Fibroblast of skin of left biceps (primary cell): ENCODE data around the gene DBET.
"Not testable (repeated sequence)": the region's sequence is repeated elsewhere in the genome, so short reads cannot be mapped to it uniquely, and the experiment has no call there.

ENCODE experiments used
- DNase-seq, 2 experiments: peaks; one replicate each; pipeline ENCODE4 v3.0.0-alpha.2; 2013; ENCODE audit warnings: low read depth in 2 of 2

DBET gene

DNA sequence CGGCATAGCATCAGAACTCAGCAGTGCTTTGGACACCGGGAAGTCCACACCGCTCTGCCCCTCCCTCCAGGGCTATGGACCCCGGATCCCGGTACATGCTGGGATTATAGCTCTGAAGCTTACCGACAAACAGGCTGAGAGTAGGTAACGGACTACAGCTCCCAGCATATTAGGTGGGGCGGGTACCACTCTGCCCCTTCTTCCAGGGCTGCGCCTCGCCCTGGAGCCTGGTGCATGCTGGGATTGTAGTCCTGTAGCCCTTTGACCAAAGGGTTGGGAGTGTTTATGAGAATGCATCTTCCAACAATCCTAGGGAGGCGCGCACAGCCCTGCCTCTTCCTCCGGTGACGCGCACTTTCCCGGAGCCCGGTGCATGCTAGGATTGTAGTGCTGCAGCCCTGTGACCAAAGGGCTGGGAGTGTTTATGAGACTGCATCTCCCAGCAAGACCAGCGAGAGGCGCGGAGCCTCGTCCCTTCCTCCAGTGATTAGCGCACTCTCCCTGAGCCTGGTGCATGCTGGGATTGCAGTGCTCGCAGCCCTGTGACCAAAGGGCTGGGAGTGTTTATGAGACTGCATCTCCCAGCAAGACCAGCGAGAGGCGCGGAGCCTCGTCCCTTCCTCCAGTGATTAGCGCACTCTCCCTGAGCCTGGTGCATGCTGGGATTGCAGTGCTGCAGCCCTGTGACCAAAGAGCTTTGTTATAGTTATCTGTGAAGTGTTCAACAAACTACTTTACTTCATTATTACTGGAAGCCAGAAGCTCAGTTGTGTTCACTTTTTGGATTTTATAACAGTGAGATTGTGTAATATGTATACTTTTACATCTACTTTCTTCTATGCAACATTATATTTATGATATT lies 14.7 kb upstream of the DBET start:
- DNase-seq = not testable (repeated sequence)

- DNase-seq = not testable (repeated sequence)
Observed at GRCh38 chr4:190058997-190059396, 5.3 kb upstream of the DBET start.

DNA sequence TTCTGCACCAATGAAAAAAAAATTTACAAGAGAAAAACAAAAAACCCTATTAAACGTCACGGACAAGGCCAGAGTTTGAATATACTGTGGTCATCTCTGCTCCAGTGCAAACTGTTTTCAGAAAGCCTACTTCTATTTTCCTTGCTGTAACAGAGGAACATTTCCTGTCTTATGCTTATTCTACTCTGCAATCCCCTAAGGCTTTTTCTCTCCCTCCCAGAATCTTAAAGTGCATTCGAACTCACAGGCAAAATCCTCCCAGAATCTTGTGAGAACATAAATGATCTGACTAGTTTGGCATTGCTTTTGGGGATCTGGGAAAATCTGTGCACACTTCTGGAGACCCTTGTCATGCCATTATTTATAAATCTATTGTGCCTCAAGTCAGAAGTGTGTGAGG lies 503 bp downstream of the DBET start:
- not testable (repeated sequence) for DNase-seq

GRCh38 chr4:190068351-190068750 lies 4.0 kb downstream of the DBET start:
- not testable (repeated sequence) for DNase-seq

DNA sequence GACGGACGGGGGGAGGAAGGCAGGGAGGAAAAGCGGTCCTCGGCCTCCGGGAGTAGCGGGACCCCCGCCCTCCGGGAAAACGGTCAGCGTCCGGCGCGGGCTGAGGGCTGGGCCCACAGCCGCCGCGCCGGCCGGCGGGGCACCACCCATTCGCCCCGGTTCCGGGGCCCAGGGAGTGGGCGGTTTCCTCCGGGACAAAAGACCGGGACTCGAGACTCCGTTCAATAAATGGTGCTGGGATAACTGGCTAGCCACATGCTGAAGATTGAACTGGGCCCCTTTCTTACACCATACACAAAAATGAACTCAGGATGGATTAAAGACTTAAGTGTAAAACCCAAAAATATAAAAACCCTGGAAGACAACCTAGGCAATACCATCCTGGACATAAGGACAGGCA lies 28.8 kb downstream of the DBET start:
- not testable (repeated sequence) for DNase-seq

DNA sequence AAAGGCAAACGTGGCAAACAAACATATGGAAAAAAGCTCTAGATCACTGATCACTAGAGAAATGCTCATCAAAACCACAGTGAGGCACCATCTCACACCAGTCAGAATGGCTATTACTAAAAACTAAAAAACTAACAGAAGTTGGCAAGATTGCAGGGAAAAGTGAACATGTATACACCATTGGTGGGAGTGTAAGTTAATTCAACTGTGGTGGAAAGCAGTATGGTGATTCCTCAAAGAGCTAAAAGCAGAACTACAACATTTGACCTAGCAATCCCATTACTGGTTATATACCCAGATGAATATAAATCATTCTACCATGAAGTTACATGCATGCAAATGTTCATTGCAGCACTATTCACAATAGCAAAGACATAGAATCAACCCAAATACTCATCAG lies 29.7 kb downstream of the DBET start:
- not testable (repeated sequence) for DNase-seq

DNA sequence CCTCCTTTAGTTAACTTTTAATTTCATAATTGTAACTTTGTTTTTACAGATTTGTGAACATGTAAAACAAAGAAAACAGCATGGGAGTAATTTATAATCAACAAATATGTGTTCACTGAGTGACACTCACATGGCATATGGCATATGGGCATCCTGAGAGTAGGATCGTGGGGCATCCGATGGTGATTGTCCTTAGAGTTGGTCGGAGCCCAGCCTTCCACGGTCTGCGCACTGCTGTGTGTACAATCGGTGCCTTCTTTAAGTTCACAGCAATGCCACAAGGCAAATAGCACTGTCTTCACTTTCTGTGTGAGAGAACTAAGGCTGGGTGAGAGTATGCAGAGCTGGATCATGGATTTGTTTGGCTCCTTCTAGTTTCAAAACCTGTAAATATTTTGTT lies 31.0 kb downstream of the DBET start:
- DNase-seq = not testable (repeated sequence)

- not testable (repeated sequence) for DNase-seq
Observed at GRCh38 chr4:190099605-190100004, 35.3 kb downstream of the DBET start.

DNA sequence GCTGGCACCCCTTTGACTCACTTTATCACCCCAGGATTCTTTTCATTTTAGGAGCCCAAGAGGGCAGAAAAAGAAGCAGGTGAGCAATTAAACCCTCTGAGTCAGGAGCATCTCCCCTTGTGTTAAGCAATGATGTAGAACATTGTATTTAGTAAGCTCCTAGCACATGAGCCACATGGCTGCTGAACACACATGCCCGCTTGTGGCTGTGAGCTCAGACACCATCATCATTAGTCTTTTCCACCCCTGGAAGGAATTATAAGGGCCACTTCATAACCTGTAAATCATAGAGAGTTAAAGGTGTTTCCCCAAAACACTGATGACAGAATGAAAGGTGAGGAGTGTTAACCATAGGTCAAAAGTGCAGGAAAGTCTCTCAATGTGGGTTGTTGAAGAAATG lies 37.2 kb downstream of the DBET start:
- not testable (repeated sequence) for DNase-seq

DNA sequence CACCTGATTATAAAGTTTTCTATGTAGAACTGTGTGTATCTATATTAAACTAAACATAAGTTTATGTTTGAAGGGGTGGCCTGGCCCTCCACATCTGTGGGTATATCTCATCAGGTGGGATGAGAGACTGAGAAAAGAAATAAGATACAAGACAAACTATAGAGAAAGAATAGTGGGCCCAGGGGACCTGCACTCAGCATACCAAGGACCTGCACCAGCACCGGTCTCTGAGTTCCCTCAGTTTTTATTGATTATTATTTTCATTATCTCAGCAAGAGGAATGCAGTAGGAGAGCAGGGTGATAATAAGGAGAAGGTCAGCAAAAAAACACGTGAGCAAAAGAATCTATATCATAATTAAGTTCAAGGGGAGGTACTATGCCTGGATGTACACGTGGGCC lies 41.9 kb downstream of the DBET start:
- DNase-seq = not testable (repeated sequence)

- not testable (repeated sequence) for DNase-seq
Observed at GRCh38 chr4:190106611-190107480, 42.5 kb downstream of the DBET start.

- DNase-seq = not testable (repeated sequence)
Observed at GRCh38 chr4:190107766-190108485, 43.6 kb downstream of the DBET start.

DNA sequence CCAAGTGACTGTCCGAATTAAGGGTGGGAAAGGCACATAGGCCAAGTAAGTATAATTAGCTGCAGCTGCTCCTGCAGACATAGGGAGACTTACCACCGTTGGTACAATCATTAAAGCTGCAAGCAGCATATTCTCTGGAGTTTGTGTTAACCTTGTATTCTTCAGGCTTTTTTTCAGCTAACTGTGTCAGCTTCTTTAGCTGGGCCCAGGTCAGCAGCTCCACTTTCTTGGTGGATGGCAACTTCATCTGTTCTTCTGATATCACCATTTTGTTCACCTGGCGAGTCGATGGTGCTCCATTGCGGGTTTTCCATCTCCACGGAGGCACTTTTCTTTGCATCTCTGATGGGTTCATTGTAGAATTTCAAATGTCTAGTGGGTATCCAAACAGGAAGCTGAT lies 44.5 kb downstream of the DBET start:
- not testable (repeated sequence) for DNase-seq

DNA sequence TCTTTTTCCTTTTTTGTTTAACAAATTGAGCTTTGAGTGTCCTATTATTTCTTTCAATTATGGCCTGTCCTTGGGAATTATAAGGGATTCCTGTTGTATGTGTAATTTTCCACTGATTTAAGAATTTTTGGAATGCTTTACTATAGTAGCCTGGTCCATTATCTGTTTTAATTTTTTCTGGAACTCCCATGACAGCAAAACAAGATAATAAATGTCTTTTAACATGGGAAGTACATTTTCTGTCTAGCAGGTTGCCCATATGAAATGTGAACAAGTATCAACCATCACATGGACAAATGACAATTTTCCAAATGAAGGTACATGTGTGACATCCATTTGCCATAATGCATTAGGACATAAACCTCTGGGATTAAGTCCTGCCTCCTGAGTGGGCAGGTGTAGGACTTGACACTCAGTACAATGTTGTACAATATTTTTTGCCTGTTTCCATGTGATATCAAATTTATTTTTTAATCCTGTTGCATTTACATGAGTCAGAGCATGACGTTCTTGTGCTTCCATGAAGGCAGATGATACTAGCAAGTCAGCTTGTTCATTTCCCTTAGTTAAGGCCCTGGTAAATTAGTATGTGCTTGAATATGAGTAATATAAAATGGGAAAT lies 45.2 kb downstream of the DBET start:
- not testable (repeated sequence) for DNase-seq

GRCh38 chr4:190110033-190110432 lies 45.7 kb downstream of the DBET start:
- DNase-seq = not testable (repeated sequence)

DNA sequence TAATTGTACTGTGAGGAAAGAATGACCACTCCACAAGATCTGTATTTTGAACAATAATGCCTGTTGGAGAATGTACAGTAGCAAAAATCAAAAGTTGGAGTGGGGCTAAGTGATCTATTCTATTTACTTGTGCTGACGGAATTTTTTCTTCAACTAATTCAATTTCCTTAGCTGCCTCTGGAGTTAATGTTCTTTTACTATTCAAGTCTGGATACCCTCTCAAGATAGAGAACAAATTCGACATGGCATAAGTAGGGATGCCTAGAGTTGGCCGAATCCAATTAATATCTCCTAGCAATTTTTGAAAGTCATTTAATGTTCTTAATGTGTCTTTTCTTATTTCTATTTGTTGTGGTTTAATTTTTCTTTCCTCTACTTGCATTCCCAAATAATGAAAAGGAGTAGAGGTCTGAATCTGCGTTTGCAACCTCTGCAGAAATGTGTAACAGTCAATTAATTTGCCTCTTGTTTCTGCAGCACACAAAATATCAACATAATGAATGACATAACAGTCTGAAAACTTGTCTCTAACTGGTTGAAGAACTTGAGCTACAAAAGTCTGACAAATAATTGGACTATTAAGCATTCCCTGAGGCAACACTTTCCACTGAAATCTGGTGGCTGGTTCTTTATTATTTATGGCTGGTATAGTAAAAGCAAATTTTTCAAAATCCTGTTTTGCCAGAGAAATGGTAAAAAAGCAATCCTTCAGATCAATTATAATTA lies 46.4 kb downstream of the DBET start:
- not testable (repeated sequence) for DNase-seq

GRCh38 chr4:190112879-190113278 lies 48.6 kb downstream of the DBET start:
- not testable (repeated sequence) for DNase-seq

DNA sequence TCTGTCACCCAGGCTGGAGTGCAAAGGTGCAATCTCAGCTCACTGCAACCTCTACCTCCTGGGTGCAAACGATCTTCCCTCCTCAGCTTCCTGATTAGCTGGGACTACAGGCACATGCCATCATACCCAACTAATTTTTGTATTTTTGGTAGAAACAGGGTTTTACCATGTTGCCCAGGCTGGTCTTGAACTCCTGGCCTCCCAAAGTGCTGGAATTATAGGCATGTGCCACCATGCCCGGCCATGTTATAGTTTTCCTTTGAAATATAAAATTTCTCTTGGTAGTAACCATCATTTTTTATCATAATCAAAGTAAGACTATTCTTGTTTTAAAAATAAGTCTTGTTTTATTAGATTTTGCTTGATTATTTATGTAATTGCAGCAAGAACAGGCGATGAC lies 50.7 kb downstream of the DBET start:
- DNase-seq = not testable (repeated sequence)
